22Rv1 (cell line): ENCODE measurements around the gene PAPSS2.

ENCODE experiments used
- CTCF ChIP-seq: fragments of 450-650 bp; IDR thresholded peaks from 2 replicates; pipeline ENCODE4 v1.5.1; 2017; ENCODE audit warnings: mild to moderate bottlenecking
- ZFX ChIP-seq: fragments of 450-650 bp; IDR thresholded peaks from 2 replicates; pipeline ENCODE4 v1.6.1; 2017; ENCODE audit warnings: antibody characterized with exemption, borderline replicate concordance

- no peak for TF ChIP-seq CTCF
- TF ChIP-seq ZFX = no peak
These were observed 80.0 kb downstream of the PAPSS2 start for GRCh38 chr10:87739703-87740102.
